ENCODE data around the gene ARGLU1. TPM values are rescaled to one million over a fixed set of nuclear protein-coding genes. Genes with fewer than 3 reads are reported as not detected.

ARGLU1 gene
- total RNA-seq, 1 experiment from 2014 or later = 96.9 TPM

DNA sequence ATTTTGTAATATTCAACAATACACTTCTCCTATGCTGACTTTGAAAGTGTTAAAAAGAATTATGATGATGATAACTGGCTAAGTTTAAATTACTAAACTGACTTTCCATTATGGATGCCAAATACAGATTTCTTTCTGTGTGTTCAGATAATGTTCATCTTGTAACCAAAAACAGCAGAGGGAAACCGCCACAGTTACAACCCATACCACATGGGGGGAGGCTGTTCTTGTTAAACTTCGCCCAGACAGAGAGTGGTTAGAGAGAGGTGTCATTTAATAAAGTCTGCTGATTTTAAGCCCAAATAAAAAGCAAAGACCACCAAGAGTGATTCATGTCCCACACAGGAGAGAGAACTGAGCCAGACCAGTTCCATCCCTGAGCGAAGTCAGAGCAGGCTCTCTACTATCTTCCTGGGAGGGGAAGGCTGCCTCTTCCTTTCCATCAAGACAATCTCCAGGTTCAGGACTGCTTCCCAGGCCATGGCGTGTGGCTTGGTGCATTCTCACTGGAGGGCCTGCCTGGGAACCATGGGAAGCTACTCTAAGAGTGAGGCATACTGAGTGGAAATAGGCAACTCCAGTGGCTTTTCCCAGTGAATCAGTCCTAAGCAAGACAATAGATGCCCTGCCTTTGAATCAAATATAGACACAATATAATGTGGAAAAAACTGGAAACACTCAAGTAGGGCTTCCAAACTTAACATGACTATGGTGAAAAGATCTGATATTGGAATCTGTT, 50.7 kb downstream of the ARGLU1 start:
- Mint-ChIP-seq H3K4me3 (no peak overlapping the region), H3K36me3 (ENCODE audit: insufficient read depth in 1 of 3, low read depth in 3 of 3) (no peaks in the 10 kb centered on the region), H3K27me3 (ENCODE audit: low read depth) (peaks cover 2% of the 10 kb centered on the region; the same call in 1 of the 2 replicates), H3K27ac (peak overlapping the region in 2 of 3 experiments; percentile 21 to 32; a peak in 2 of 7 replicates), H3K4me1 (peaks cover 75% of the 10 kb centered on the region in 2 experiments), H3K9me3 (no peaks in the 10 kb centered on the region)
- Histone ChIP-seq H3K4ac (ENCODE audit: low read depth, low read length) (no peak overlapping the region), H4K20me1 (ENCODE audit: control insufficient read depth, insufficient read depth, insufficient read length) (no peaks in the 10 kb centered on the region), H4K91ac (ENCODE audit: insufficient read length, low read depth, low read length) (no peak overlapping the region), H3K56ac (ENCODE audit: insufficient read length, low read depth, low read length) (no peak overlapping the region), H4K5ac (ENCODE audit: insufficient read length, low read depth, low read length) (no peak overlapping the region), H3K79me2 (ENCODE audit: insufficient read depth, low read length) (no peaks in the 10 kb centered on the region; the same call in 1 of the 2 replicates), H2BK12ac (ENCODE audit: insufficient read length, low read depth, low read length) (no peak overlapping the region), H3K23ac (ENCODE audit: insufficient read length, low read depth, low read length) (no peak overlapping the region), H3K79me1 (ENCODE audit: insufficient read depth, low read depth, low read length, poor library complexity, severe bottlenecking) (no peaks in the 10 kb centered on the region), H3K27me3 (ENCODE audit: insufficient read depth, low read length) (no peaks in the 10 kb centered on the region), H2BK120ac (ENCODE audit: low read depth, low read length, poor library complexity, severe bottlenecking) (no peak overlapping the region), H3K9me3 (ENCODE audit: control insufficient read depth, low read depth, low read length) (no peaks in the 10 kb centered on the region), H2BK20ac (ENCODE audit: low read depth, low read length, poor library complexity, severe bottlenecking) (no peak overlapping the region), H3K18ac (ENCODE audit: insufficient read length, low read depth, low read length) (no peak overlapping the region), H3T11ph (ENCODE audit: low read length) (no peak overlapping the region), H3K23me2 (ENCODE audit: insufficient read length, low read depth, low read length, poor library complexity, severe bottlenecking) (no peaks in the 10 kb centered on the region), H2BK5ac (ENCODE audit: insufficient read length, low read length) (no peak overlapping the region), H3K27ac (ENCODE audit: insufficient read length, low read depth, low read length) (no peak overlapping the region), H3K9ac (ENCODE audit: extremely low read depth, insufficient read length, low read length) (no peak overlapping the region), H2AK5ac (ENCODE audit: insufficient read length, low read length) (no peak overlapping the region), H3K14ac (ENCODE audit: insufficient read depth, low read length) (no peak overlapping the region), H2AFZ (ENCODE audit: low read length) (no peak overlapping the region), H2BK15ac (ENCODE audit: low read depth, low read length) (no peak overlapping the region), H3K4me2 (ENCODE audit: insufficient read depth, insufficient read length, low read length) (no peak overlapping the region), H4K8ac (replicated peaks; ENCODE audit: insufficient read length, low read depth, low read length) (no peak overlapping the region), H3K4me1 (ENCODE audit: insufficient read depth, low read length) (peaks cover 13% of the 10 kb centered on the region)
- WGBS (ENCODE audit: extremely low coverage, insufficient read length, low lambda C conversion rate) = no CpG with 5 or more reads among the region's 4 CpGs
- DNase-seq = no peak
- TF ChIP-seq, protein P1, sequence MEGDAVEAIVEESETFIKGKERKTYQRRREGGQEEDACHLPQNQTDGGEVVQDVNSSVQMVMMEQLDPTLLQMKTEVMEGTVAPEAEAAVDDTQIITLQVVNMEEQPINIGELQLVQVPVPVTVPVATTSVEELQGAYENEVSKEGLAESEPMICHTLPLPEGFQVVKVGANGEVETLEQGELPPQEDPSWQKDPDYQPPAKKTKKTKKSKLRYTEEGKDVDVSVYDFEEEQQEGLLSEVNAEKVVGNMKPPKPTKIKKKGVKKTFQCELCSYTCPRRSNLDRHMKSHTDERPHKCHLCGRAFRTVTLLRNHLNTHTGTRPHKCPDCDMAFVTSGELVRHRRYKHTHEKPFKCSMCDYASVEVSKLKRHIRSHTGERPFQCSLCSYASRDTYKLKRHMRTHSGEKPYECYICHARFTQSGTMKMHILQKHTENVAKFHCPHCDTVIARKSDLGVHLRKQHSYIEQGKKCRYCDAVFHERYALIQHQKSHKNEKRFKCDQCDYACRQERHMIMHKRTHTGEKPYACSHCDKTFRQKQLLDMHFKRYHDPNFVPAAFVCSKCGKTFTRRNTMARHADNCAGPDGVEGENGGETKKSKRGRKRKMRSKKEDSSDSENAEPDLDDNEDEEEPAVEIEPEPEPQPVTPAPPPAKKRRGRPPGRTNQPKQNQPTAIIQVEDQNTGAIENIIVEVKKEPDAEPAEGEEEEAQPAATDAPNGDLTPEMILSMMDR (conservative IDR thresholded peaks at IDR 0.05) = no peak
